NOMO-1 (cell line): ENCODE data around the gene AMBN.

Experiments
- DNase-seq, 2 experiments: peaks; one replicate each; lab custom pipeline; 2025; ENCODE audit not compliant: unreplicated experiment in 2 of 2; lab: John Stamatoyannopoulos, UW

Gene AMBN, protein sequence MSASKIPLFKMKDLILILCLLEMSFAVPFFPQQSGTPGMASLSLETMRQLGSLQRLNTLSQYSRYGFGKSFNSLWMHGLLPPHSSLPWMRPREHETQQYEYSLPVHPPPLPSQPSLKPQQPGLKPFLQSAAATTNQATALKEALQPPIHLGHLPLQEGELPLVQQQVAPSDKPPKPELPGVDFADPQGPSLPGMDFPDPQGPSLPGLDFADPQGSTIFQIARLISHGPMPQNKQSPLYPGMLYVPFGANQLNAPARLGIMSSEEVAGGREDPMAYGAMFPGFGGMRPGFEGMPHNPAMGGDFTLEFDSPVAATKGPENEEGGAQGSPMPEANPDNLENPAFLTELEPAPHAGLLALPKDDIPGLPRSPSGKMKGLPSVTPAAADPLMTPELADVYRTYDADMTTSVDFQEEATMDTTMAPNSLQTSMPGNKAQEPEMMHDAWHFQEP

DNA sequence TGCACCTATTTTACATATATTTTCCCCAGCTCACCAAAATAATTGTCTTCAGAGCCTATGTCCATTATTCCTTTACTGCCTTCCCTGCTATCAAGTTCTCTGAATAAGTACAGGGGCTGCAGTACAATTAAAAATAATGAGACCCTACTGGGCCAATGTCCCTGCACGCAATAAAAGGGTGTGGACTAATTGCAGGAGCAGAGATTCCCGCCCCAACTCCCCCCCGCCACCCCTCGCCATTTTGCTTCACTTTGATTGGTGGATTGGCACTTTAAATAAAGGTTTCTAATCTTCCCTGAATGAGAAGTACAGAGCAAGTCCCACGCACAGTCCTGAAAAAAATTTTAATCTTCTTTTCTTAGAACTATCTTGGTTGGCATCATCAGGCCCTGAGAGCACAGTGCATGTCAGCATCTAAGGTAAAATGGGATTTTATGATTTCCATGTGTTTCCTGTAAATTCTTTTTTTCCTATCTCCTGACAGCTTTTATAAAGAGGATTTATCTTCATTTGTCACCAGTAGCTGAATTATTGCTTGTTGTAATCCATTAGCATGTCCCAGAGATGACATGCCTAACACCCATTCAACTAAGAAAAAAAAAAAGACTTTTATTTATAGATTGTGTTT is at the start of gene AMBN:
TSS of gene AMBN (plus strand) at position 302 of the 628 bp plus-strand sequence. CDS start at position 405, 103 bp downstream.
- no peak for DNase-seq

DNA sequence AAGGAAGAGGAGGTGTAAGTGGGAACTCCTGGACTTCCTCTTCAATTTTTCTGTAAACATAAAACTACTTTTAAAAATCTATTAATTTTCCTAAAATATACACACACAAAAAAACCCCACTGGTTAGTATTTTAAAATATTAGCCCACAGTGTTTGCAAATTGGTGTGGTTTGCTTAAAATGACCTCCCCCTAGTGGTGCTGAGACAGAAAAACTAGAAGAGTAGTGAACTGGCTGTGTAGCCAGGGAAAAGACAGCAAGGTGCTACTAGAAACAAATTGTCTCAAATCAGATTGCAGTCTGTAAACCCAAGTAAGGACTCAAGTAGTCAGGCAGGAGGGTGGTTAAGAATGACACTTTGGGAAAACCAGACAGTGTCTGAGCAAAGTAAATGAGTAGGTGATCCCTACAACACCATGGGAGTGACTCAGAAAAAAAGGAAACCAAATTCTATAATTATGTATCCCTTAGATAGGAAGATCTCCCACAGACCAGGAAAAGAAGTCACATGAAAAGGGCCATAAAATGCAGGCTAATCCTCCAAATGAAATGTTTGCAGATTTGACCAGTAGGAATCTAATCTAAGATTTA is 47.7 kb upstream of the AMBN start:
- peak in 1 of 2 experiments; percentile 4 for DNase-seq

DNA sequence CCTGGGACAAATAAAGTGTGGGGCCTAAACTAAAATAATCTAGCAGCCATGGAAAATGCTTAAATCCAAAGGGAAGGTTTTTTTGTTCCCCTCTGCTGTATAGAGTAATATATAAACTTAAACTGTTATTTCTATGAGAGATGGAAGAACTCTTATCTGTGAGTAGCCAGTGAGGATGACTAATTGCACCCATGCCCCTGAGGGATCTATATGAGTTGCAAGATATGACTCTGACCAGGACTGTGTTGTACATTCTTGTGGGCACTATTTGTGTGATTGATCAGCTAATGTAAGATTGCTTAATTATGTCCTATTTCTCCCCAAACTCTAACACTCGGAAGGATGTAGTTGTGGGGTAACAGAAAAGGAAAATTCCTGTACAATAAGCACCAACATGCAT is 35.2 kb upstream of the AMBN start:
- DNase-seq = no peak

DNA sequence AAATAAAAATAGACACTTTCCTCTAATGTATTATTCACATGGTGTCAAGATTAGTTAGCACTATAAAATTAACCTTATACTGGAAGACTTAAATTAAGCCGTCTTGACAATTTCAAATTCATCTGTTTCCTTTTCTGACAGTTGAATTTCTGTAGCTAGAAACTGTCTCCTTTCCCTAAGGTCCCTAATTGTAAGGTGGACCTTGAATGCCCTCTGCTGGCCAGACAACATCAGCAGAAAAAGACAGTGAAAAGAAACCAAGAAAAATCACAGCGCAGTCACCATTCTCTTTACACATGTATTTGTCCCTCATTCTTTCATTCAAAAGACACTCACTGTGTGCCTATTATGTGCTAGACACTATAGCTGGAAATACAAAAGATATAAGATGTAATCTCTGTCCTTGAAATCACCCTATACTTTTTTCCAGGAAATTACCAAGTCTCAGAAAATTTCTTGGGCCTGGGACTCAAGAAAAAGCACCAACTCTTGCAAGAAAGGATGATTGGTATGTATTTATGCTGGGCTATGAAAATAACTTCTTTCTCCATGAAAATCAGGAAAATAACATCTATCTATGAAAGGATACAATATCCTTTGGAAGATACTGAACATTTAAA is 32.7 kb upstream of the AMBN start:
- peak in 1 of 2 experiments; percentile 57 for DNase-seq

DNA sequence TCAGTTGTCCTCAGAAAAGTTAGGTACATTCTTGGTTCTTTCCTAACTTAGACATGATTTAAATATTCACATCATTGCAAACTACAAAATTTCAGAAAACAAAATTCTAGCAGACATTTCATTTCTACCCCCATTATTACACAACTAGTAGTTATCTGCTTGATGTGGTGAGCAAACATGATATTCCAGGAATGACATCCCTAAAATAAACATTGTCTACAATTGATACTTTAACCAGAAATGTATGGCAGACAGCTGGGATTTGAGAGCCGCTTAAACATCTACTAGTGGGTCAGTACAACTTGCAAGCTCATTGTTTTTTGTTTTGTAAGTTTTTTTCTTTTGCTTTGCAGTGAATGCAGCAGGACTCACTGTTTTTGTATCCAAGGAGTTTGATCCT is 32.1 kb upstream of the AMBN start:
- DNase-seq = no peak

DNA sequence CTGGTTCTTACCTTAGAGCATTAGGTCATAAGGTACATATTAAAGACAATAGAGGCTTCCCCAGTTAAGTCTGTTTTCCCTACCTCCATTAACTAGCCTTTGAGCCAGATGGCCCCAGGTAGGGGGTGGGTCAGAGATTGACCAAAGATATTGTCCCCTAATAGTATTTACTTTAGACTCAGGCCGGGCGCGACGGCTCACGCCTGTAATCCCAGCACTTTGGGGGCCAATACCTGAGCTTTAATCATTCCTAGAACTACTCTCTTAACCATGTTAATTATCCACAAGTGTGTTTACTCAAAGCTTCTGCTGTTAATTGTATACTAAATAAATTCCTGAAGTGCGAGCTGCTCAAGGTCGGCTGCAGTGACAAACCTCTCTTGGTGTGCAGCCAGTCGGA is 28.0 kb upstream of the AMBN start:
- no peak for DNase-seq

DNA sequence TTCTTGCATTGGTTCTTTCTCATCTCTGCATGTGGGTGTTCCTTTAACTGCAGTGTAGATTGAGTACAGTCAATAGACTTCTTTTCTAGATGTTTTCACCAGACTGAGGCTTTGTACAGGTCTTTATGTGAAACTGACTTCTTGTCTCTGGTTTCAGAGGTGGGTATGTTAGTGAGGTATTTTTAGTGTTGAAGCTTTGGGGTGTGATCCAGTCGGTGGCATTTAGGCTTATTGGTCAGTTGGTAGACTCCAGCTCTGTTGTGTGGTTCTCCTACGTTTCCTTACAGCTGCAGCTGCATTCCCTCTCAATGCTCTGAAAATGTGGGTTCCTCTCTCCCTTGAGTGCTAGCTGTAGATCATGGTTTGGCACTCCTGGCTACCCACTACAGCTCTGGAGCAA is 21.3 kb upstream of the AMBN start:
- no peak for DNase-seq

DNA sequence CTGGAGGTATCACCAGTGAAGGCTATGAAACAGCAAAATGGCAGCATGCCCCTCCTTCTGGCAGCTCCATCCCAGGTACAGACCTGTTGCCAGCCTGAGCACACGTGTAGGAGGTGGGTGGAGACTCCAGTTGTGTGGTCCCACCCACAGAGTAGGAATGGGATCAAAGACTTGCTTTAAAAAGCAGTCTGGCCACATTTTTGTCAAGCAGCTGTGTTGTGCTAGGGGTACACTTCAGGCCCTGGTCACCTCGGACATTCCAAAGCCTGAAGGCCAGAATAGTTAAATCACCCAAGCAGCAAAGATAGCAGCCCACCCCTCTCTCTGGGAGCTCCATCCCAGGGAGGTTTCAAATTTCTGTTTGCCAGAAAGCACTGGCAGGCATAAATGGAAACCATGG is 20.3 kb upstream of the AMBN start:
- no peak for DNase-seq

DNA sequence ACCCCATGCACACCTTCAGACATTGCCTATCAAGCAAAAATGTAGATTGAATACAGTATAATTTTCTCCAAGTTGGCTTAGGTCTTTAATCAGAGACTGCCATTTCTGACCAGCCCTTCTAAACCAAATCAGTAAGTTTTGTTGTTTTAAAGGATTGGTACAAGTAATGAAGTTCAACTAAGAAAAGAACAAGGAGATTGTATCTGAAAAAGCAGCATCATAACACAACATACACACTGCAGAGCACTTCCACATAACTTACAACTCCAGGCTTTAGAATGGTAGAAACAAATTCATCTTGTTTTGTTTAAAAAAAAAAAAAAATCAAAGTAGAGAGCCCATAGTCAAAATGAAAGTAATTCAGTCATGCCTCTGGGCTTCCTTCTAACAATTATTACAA is 16.1 kb upstream of the AMBN start:
- no peak for DNase-seq

DNA sequence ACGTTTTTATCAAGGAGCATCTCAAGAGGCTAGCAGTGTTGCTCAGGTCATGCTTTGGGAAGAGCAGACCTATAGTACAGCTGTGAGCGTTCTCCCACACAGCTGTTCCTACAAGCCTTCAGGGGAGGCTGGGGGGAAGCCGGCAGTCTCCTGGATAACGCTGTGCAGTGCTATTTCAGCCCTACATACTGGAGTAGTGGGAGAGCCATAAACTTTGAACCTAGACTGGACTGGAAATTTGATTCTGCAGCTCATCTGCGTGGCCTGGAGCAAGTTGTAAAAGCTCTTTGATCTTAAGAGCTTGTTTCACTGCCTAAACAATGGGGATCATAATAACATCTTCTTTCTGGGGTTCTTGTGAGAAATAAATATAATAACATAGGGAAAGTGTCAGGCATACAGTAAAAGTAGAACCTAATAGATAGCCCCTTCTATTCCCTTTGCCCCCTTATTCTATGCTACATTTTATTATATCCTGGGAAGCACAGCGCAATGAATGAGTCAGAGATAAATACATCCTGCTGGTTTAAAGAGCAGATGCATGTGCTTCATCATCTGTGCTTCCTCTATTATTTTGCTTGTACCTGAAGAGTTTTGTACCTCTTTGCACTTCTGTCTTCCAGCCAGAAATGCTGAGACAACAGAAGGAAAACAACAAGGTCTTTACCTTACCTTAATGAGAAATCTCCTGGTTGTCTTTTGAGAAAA is 14.7 kb upstream of the AMBN start:
- no peak for DNase-seq

DNA sequence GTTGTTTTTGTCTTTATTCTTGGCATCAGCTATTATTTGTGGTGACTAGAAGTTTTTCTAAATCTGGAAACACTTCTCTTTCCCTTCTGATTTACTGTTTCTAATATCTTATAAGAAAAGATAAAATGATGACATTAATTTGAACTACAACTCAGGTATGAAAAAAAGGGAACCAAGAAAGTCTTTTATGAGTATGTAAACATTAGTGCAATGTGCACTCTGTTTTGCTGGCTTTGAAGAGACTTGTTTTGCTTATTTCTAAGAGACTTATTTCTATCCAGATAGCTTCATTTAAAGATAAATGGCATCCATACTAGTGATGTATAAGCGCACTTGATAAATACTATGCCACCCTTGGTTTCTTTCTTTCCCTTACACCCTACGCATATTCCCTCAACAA is 10.1 kb upstream of the AMBN start:
- DNase-seq = no peak

DNA sequence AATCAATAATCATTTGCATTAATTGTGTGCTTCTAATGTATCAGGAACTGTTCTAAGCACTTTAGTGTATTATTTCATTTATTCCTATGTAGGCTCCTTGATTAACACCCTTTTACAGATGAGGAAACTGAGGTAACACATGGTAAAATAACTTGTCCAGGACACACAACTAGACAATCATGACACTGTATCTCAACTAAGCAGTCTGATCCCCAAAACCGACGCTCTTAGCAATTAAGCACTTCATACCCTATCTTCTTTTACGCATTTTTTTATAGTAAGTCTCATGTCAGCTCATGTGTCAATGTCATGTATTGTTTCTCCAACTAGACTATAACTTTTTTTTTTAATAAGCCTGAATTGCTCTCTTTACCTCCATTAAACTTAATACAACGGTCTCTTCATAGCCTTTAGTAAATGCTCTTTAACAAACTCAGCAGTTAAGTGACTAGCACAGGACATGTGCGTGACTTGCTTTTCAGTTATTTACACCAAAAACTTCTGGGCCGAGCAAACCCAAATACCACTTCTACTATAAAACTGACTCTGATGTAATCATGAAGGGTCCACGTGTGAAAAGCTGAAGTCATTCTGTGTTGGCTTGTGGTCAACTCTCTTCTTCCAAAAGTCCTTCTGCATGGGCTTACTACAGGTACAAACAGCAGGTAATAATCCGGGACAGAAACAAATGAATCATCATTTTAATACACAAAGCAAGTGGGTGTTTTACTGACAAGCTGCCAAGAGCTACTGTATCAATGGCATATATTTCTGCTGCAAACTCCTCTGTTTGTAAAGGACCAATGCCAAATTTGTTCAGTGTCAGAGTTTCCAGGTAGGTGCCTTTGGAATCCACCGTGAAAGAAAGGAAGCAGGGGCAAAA is 7.9 kb upstream of the AMBN start:
- no peak for DNase-seq

DNA sequence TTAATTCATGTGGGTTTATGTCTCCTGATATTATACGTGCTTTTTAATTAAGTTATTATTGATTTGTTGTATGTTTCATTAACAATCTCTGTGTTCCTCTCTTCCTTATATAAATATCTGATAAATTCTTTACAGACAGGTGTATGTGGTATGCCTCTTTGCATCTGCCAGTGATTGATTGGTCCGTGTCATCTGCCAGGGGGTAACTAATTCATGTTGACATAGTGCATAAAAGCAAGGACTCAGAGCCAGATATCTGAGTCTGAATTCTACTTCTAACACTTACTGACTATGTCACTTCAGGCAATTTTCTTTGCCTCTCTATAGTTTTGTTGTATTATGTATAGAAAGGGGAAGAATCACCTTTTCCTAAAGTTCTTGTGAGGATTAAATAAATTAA is 5.2 kb upstream of the AMBN start:
- no peak for DNase-seq

DNA sequence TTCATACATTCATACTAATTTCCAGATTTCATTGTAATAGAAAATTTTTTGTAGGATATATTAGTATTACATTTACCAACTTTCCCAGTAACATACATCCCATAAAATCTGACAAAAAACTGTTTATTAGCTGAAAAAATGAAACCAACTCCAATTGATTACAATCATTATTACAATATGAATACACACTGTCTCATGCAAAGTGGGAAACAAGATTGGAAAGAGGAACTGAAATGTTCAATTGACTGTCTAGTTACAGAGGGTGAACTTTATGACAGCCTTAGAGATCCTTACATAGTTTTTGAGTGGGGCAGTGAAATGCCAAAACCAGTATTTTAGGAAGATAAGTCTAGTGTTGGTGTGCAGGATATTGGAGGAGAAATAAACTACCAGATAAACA is 2.3 kb upstream of the AMBN start:
- peak in 1 of 2 experiments; percentile 3 for DNase-seq

DNA sequence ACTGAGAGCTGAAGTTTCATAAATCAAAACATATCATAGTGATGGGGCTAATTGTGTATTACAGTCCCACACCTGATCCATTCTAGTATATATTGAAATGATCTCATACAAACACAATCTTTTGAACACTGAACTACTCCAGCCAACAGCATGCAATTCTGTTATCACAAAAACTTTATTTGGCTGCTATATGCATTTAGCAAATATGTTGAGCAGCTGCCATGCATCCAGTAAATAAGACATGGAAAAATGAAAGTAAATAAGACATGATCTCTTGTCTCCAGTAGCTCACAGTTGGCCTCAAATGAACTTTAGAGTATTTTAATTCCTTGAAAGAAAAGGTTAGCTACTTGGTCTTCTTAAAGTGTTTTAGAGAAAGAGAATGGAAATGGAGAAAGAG is 2.1 kb downstream of the AMBN start:
- DNase-seq = no peak

DNA sequence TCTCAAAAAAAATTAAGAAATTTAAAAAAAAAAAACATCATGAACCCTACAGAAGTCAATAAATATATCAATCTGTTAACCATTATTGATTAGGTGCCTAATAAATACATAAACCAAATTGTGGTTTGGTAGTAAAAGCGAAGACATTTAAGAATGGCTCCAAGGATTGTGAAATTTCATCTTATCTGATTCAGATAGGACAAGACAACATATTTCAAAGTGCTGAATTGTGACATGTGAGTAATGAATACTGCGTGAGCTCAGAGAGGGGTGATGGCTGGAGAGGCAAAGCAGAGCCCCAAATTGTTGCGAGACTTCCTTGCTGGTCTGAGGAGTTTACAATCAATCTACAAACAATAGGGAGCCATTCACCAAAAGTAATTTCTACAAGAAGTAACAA is 8.2 kb downstream of the AMBN start:
- DNase-seq = no peak

DNA sequence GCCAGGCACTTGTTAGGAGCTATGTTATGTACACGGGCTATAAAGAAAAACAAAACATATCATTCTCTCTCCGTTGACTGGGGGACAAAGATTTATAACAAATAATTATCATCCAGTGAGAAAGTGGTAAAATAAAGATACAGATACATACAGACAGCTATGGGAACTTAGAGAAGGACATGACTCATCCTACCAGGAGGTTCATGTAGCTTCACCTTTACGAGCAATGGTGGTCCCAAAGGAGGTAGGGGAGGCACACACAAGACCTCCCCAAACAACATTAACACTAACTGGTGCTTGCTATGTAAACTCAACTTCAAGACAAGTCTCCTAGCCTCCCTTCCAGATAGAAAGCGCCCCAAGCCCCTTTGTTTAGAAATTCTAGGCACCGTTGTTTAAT is 8.9 kb downstream of the AMBN start:
- no peak for DNase-seq

DNA sequence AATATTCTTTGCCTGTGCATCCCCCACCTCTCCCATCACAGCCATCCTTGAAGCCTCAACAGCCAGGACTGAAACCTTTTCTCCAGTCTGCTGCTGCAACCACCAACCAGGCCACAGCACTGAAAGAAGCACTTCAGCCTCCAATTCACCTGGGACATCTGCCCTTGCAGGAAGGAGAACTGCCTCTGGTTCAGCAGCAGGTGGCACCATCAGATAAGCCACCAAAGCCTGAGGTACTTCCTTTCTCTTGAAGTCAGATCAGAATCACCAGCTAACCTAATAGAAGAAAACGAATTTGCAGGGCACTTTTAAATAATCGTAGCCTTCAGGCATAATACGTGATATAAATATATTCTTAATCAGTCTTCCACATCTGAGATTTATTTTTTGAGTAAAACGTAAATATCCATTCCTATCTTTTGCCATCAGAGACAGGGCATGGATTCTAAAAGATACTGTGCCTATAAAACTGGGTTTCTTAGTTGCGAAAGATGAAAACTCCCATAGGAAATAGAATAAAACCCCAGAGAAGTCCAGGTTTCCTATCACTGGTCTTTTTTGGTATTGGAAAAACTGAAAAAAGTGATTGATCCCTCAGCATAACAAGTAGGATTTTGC is 9.5 kb downstream of the AMBN start:
- DNase-seq = peak; percentile 21 to 39

DNA sequence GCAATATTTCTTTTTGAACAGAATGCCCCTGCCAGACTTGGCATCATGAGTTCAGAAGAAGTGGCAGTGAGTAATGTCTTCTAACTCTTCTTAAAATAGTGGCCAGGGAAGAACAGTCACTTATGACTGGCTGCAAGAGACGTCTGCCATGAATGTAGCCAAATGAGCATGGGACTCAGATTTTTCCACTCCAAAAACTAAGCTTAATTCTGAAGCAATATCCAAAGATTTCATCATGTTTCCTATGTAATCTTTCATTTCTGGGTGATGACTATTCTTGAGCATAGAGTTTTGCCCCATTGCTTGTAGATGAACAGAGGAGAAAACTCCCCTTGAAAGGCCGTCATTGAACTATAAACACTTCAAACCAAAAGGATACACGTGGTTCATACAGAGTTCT is 11.8 kb downstream of the AMBN start:
- DNase-seq = no peak

DNA sequence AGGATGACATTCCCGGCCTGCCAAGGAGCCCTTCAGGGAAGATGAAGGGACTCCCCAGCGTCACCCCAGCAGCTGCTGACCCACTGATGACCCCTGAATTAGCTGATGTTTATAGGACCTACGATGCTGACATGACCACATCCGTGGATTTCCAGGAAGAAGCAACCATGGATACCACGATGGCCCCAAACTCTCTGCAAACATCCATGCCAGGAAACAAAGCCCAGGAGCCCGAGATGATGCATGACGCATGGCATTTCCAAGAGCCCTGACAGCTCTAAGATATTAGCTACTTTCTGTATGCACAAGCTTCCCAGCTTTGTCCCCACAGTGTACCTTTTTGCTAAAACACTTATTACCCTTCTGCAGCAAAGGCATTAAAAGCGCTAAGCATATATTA is 14.4 kb downstream of the AMBN start:
- DNase-seq = no peak
